Effector CD4-positive, alpha-beta T cell (primary cell): ENCODE data around the gene SHC3.

ENCODE experiments used
- DNase-seq: peaks from one replicate; pipeline ENCODE4 v3.0.0-alpha.2; 2020

SHC3 gene

GRCh38 chr9:89104821-89105220, 73.8 kb downstream of the SHC3 start:
- DNase-seq, result no peak

DNA sequence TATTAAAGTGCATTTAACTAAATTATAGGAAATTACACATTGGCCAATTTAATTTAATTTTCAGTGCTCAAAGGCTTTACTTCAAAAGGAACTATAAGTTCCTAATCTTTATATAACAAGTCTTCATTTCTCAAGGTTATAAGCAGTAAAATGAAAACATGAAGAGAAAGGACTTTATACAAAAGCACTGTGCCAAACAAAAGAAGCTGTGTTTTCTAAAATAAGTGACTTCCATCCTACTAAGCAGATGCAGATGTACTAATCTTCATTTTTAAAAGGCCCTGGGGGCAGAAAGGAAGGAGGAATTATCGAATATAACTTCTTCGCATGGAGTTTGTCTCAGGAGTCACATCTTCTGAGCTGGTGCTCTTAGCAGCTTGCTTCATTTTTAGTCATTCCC, 81.4 kb downstream of the SHC3 start:
- DNase-seq, result no peak

- no peak for DNase-seq
Measured at GRCh38 chr9:89096807-89097206, 81.8 kb downstream of the SHC3 start.

- no peak for DNase-seq
Measured at GRCh38 chr9:89095761-89096528, 82.7 kb downstream of the SHC3 start.

DNA sequence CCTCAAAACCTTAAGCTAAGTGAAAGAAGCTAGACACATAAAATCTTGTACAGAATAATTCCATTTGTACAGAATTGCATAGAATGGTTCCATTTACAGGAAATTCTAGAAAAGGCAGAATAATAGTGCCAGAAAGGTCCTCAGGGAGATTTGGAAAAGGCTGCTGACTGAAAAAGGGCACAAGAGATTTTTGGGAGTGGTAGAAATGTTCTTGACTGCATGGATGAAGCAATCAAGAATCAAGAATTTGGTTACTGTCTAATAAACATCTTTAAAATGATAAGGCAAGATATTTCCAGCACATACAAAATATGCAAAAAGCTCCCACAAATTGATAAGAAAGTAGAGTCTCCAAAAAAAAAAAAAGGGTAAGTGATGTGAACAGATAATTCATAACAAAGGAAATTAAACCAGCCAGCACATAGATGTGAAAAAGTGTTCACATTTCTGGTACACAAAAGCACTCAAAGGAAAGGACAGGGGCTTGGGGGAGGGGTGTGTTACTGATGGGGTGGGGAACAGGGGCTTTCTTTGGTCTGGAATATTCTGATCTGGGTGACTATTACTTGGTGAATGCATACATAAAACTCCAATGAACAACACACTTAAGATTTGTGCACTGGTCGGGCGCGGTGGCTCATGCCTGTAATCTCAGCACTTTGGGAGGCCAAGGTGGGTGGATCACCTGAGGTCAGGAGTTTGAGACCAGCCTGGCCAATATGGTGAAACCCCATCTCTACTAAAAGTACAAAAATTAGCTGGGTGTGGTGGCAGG, 85.2 kb downstream of the SHC3 start:
- DNase-seq, result no peak

DNA sequence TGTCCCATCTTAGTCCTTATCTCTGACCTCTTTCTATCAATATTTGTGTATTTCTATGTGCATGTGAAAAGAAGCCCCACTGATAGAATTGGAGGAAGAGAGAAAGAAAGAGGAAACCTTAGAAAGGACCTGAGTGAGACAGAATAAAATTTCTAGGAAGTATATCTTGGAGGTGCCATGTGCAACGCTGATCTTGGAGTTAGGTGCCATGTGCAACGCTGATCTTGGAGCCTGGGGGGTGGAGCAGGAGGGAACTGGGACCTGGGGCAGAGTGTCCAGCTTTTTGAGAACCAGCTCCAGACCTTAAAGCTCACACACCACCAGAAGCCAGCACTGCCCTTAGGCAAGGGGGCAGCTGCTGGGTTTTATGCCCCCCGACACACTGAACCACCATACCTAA, 89.4 kb downstream of the SHC3 start:
- DNase-seq, result no peak

DNA sequence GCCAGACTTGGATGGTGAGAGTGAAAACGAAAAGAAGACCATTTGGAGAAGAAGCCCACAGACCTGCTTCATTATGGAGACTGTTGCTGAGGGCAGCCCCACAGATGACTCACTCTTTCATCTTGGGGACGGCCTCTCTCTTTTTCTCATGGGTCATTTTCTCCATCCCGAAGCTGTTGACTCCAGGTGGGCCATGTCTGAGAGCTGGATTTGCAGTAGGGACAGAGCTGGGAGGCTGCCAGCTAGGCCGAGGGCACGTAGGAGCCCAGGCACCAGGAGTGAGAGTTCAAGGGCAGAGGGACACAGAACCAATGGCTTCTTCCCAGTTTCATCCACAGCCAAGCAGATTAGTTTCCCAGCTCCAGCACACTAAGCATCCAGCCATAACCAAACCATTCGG, 95.0 kb downstream of the SHC3 start:
- no peak for DNase-seq

DNA sequence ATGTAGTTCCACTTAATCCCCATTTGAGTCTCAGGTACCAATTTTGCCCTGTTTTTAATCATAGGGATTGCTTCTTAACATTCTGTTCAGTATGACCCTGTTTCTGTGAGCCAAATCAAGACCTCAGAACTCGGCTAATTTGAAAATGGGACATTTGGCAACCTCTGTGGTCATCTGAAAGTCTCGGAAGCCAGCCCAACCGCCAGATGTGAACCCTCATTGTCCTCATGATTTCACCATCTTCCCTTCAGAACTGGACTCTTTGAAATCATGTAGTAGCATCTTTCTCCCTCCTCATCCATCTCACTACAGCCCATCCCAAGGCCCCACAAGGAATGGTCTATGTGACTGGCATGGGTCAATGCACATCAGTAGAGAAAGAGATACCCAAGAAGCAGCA, 98.4 kb downstream of the SHC3 start:
- DNase-seq, result no peak

DNA sequence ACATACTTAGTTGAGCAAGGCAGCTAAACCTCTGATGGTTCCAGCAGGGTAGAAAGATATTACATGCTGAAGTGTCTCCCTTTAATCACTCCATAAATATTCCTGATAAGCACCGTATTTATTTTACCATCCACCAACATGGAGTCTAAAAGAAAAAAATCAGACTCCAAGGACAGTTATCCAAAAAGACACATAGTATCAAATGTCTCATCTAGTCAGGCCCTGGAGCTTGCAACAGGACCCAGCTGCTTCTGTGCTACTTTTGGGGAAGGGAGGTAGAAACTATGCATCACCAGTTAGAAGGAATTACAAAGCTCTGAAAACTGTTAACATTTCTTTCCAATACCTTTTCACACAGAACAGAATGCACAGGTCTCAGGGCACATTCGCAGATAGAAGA, 99.2 kb downstream of the SHC3 start:
- DNase-seq, result no peak

DNA sequence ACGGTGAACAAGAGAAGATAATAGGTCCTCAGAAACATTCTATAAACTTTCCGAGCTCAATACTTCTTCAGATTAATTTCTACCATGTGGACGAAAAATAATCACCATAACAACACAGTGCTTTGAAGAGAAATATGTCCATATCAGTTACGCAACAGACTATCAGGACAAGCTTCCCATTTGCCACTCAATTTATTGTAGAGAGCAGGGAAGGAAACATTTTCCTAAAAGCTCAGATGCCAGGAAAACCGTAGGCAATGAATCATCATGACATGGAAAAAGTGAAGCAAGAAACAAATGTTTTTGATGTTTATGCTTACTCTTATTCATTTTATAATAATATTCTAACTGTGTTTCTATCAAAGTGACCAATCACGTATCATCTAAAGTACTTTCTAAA, 99.8 kb downstream of the SHC3 start:
- DNase-seq, result no peak

- DNase-seq, result no peak
Measured at GRCh38 chr9:89078421-89078820, 100.2 kb downstream of the SHC3 start.

GRCh38 chr9:89077519-89077918, 101.1 kb downstream of the SHC3 start:
- DNase-seq, result no peak

DNA sequence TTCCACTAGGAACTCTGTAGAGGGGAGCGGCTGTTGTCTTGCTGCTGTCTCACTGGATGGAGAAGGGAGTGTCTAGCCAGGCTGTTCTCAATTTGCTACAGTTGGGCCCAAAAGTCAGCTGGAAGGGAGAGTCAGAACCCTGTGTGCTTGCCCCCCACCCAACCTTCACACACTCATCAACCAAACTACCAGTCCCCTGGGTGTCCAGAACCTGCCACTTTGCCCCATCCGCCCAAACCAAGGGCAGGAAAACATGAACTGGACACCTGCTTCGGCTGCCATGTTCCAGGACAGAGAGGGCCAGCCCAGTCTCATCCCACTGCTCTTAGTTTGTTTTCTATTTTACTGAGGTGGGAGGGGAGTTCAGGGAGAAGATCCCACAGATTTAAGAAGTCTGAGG, 105.2 kb downstream of the SHC3 start:
- no peak for DNase-seq

DNA sequence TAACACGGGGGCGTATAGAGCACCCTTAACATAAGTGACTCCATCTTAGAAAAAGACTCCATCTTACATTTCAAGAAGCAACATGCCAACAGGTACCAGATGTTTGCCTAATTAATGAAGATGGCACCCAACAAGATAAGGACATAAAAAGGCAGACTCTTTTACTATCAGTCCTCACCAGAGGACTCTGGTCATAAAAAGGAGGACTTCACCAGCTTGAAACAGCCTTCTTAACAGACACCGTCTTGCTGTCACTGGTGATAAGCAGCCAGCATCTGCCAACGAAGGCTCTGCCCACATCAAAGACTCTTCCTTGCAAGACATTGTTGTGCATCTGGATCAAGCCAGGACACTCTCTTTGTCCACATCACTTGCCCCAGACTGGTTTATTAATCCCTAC, 107.0 kb downstream of the SHC3 start:
- no peak for DNase-seq

- DNase-seq, result no peak
Measured at GRCh38 chr9:89066835-89067234, 111.8 kb downstream of the SHC3 start.

DNA sequence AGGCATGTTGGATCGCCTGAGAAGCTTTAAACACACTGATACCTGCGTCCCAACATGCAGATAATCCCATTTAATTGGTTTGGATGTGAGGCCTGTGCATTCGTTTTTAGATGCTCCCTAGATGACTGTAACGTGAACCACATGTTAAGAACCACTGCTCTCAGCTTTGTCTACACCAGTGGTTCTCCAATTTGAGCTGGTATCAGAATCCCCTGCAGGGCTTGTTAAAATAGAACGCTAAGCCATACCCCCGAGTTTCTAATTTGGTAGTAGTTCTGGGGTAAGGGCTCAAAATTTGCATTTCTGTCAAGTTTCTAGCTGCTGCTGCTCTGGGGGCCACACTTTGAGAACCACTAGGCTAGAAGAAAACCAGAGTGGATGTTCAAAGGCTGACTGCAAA, 112.7 kb downstream of the SHC3 start:
- no peak for DNase-seq

GRCh38 chr9:89060790-89061189, 117.8 kb downstream of the SHC3 start:
- DNase-seq, result no peak

DNA sequence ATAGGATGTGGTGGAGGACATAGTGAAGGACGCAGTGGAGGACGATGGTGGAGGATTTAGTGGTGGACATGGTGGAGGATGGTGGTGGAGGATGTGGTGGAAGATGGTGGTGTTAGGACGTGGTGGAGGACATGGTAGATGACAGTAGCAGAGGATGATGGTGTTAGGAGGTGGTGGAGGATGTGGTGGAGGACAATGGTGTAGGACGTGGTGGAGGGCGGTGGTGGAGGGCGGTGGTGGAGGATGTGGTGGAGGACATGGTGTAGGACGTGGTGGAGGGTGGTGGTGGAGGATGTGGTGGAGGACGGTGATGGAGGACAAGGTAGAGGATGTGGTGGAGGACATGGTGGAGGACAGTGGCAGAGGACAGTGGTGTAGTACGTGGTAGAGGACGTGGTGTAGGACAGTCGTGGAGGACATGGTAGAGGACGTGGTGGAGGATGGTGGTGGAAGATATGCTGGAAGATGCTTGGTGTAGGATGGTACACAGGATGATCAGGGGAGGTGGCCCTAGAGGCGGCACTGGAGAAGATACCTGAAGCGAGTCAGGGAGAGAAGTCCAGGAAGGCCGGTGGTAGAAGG, 118.6 kb downstream of the SHC3 start:
- no peak for DNase-seq

GRCh38 chr9:89058906-89059305, 119.7 kb downstream of the SHC3 start:
- DNase-seq, result no peak

- no peak for DNase-seq
Measured at GRCh38 chr9:89054865-89055495, 123.6 kb downstream of the SHC3 start.

DNA sequence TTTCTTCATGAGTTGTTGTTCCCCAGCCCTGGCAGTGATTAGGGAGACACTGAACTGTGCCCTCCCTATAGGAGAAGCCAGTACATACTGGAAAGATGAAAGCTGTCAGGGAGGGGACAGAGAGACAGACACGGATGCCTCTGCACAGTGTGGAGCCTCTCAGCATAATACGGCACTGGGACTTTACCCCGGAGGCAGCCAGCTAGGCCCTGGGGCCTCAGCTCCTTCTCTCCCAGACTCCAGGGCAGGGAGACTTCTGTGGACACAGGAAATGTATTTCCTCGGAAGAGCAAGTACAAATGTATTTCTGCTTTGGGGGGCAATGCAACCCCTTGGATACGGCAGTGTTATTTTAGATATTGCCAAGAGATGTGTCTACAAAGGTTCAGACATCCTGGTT, 125.3 kb downstream of the SHC3 start:
- DNase-seq, result no peak

DNA sequence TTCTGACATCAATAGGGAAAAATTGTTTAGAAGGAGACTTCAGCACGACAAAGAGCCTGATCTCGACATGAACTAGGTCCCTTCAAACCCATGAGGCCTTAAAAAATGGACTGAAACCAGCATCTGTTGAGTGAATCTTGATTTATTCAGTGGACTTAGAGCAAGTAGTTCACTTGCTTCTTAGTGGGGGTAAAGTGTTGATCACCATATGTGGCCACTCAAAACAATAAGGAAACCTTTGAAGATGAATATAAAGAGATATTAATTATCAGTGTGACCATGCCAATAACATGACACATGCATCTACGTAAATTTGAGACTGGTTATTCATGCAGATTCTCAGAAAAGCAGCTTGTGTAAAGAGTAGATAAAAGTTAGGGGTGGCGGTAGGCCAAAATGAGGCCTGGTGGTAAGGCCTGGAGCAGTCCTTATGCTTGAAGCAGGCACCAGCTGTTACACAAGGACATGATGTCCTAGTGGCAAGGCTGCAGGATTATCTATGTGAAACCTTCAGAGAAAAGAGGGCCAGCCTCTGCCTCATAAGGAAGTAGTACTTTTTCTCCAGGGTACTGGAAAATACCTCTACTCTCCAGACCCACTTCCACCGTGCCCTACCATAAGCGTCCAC, 126.0 kb downstream of the SHC3 start:
- no peak for DNase-seq

- no peak for DNase-seq
Measured at GRCh38 chr9:89051421-89052025, 127.1 kb downstream of the SHC3 start.
